Stimulated activated CD8-positive, alpha-beta memory T cell treated with anti-CD3 and anti-CD28 coated beads, Interleukin-15, amount 100 ng/mL, for 24 hours (primary cell): ENCODE data around the gene LRRC19.
A peak's percentile ranks its signal among the peaks of the same experiment; 100 is the strongest.

Experiments used
- DNase-seq: peaks from one replicate; pipeline ENCODE4 v3.0.0-alpha.2; 2020; ENCODE audit warnings: low read depth

Gene LRRC19

GRCh38 chr9:26955921-26956859 lies 49.3 kb downstream of the LRRC19 start, which contains the start of gene IFT74:
IFT74 (plus strand) TSS chr9:26956412; CDS start chr9:26961968, 5,556 bp downstream.
- peak; percentile 75 for DNase-seq

DNA sequence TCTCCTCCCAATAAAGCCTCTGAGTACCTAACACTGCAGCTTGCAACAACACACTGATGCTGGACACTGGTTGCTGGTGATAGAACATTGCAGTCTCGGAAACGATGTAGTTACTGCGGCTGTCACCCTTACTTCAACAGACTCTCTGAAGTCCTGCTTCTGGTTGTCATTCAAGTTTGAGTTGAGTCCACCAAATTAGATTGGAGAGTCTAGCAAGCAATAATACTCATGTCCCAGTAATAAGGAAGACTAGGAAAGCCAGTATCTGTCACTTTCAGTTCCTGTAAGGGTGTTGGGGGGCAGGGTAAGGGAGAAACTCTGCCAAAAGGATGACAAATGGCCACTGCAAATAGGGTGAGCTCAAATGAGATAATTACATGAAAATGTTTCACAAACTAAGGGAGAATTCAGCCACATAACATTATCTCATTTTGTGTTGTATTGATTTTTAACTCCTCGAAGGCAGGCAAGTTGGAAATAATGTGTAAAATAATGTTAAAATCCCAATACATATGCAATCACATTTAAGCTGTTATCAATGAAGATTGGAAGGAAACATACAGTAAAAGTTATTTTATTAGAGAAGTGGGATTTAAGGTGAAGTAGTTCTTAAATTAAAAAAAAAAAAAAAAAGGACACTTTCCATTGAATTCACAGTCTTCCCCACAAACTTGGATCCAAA lies 50.1 kb downstream of the LRRC19 start:
- no peak for DNase-seq

DNA sequence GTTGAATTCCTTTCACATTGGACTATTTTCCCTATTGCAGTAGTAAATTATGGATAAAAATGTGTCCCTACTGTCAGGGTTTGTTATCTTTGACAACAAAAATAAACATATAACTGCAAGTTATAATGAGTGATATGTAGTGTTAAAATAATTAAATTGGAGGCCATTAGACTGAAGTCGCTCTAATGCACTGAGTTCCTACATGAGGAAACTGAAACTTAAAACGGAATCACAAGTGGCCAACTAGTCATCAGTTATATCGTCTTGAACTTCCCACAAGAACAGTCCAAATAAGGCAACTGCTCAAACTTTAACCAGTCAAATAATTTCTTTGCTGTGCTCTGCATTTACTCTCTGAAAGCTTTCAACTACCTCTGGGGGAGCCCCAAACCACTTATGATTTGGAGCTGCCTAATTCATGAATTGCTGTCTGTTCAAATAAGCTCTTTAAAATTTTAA lies 51.4 kb downstream of the LRRC19 start:
- no peak for DNase-seq

GRCh38 chr9:26951794-26952193 lies 53.7 kb downstream of the LRRC19 start:
- DNase-seq, result no peak

DNA sequence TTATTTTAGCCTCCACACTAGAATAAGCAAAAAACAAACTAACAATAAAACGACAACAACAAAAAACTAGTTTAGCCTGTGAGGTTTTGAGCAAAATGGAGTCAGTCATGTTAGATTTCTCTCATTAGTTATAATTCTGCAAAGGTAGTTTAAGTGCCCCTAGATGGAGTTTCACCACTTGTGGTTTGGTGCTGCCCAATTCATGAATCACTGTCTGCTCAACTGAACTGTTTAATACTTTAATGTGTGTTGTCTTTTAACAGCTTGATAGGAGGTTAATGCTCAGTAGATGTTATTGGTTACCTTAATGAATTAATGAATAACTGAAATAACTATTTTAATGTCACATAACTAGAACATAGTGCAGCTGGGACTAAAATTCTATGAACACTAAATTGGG lies 55.0 kb downstream of the LRRC19 start:
- no peak for DNase-seq

DNA sequence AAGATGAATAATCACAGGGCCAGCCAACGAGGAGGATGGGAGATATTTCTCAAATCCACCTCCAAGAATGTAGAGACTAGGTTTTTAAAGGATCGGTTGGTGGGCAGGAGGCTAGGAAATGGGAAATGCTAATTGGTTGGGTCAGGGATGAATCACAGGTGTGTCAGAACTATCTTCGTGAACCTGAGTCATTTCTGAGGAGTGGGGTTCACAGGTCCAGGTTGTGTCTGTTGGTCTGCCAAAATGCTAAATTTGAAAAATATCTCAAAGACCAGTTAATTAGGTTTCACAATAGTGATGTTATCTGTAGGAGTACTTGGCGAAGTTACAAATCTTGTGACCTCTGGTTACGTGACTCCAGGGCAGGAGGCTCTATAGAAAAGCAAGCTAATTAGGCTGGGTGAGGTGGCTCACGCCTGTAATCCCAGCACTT lies 55.8 kb downstream of the LRRC19 start:
- DNase-seq, result no peak

DNA sequence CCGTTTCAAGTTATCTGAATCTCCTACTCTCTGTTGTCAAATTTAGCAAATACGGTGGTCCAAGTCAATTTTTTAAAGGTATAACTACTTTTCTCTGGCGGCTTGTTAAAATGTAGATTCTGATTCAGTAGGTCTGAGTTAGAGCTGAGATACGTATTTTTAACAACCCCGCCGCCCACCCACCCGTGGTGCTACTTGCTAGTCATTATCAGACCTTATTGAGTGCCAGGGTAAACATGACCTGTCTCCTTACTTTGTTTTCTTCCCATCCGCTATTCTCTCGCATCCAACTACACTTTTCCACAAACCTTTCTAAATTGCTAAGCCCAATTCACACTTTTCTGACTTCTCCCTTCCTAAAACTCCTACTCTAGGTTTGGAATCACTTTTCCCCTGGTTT lies 57.7 kb downstream of the LRRC19 start:
- no peak for DNase-seq

DNA sequence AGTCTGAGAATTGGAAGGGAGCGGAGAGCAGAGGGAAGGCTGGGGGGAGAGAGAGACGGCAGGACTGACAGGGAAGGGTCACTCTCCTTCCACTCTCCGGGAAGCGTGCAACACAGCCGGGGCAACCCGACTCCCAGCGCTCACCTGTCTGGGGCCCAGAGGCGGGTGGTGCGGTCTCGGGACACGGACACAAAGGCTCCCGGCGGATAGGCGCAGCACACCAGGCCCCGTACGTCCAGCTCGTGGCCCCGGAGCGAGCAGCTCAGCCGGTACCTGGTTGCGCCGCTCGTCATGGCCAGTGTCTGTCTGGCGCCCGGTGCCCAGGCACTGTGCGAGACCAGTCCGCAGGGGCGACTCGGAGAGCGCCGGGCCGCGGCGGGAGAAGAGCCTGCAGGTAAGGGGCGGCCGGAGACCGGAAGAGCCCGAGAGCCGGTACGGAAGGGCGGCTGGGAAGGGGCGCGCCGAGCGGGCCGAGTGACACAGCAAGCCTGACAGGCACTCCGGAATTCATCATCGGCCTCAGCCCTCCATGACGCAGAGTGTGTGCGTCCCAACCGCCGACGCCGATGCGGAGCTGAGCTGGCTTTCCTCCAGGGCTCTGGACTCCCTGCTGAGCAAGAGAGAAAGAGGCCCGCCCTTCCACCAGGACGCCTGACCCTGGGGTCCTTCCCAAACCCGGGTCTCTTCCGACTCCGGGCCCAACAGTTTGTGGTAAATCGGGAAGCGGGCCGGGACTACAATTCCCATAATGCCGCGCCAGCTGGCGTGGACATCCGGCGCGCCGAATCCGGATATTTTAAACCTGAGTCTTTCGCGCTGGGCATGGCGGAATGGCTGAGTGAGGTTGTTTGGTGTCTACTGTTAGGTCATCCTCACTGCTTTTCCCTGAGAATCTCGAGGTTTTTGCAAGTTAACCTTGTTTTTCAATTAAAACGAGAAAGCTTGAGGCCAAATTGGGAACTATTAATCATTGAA lies 58.4 kb downstream of the LRRC19 start, which contains the start of gene PLAA:
PLAA (minus strand) TSS at position 490 of the 975 bp plus-strand sequence; CDS start at position 293, 197 bp downstream.
- peak; percentile 58 for DNase-seq

DNA sequence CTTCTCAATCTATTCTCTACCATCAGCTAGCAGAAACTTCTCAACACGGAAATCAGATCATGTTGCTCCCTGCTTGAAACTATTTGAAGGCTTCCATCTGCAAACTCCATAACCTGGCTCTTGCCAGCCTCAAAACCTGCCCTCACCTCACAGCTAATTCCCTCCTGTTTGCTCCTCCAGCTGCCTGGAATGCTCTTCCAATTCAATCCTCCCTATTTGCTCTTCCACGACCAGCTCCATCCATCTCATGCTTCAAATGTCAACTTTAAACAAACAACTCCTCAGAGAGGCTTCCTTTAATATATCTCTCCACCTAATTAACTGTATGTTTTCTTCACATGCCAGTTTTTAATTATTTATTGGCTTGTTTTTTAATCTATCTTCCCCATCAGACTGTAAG lies 59.9 kb downstream of the LRRC19 start:
- DNase-seq, result no peak
